Stomach smooth muscle (tissue), 2 donors: ENCODE measurements around the gene PROX2.

Source experiments
- H3K27ac ChIP-seq: one replicate; pipeline ENCODE4 v1.7.0; 2013; ENCODE audit warnings: mild to moderate bottlenecking, low read length, inconsistent platforms
- H3K27me3 ChIP-seq, 2 donors: one replicate each; pipeline ENCODE4 v1.7.0; 2013; ENCODE audit warnings: low read length in 2 of 2; ENCODE audit not compliant: insufficient read depth in 2 of 2, control insufficient read depth in 1 of 2
- H3K36me3 ChIP-seq, 2 donors: one replicate each; pipeline ENCODE4 v1.7.0; 2013; ENCODE audit warnings: low read length in 2 of 2; ENCODE audit not compliant: control insufficient read depth in 2 of 2, insufficient read depth in 2 of 2
- H3K4me1 ChIP-seq: one replicate; pipeline ENCODE4 v1.7.0; 2013; ENCODE audit warnings: low read length; ENCODE audit not compliant: control insufficient read depth, insufficient read depth
- H3K4me3 ChIP-seq, 2 donors: one replicate each; pipeline ENCODE4 v1.7.0; 2013; ENCODE audit warnings: low read length in 2 of 2
- H3K9ac ChIP-seq, 2 donors: one replicate each; pipeline ENCODE4 v1.7.0; 2013; ENCODE audit warnings: low read length in 2 of 2, mild to moderate bottlenecking in 1 of 2
- H3K9me3 ChIP-seq, 2 donors: one replicate each; pipeline ENCODE4 v1.7.0; 2013; ENCODE audit warnings: low read length in 2 of 2; ENCODE audit not compliant: control insufficient read depth in 2 of 2
- donor health status: healthy.
- donor health status: Pancreatic carcinoma.

Gene PROX2

DNA sequence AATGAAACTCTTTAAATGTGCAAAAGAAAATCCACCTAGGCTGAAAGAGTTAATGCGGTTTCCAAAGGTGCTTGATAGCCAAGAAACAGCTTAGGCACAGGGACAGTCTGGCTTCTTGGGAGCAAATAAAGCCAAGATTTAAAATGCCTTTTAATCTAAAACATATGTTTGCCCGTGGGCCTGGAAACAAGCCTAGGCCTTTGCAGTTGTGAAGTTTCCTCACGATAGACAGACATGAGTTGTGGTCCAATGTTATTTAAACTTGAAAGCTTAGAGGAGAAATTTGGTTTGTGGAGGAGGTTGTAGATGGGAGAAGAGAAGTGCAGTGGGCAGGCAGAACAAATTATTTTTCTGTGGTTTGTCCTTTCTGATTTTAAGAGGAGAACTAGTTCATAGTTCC, 29.8 kb downstream of the PROX2 start:
- peaks cover 0 to 2% of the 10 kb centered on the region in 2 donors for H3K36me3 ChIP-seq
- no peaks in the 10 kb centered on the region for H3K4me1 ChIP-seq
- H3K27me3 ChIP-seq, result no peaks in the 10 kb centered on the region
- H3K4me3 ChIP-seq, result no peak overlapping the region
- H3K9ac ChIP-seq, result no peak overlapping the region
- H3K9me3 ChIP-seq, result no peaks in the 10 kb centered on the region
- no peak overlapping the region for H3K27ac ChIP-seq

DNA sequence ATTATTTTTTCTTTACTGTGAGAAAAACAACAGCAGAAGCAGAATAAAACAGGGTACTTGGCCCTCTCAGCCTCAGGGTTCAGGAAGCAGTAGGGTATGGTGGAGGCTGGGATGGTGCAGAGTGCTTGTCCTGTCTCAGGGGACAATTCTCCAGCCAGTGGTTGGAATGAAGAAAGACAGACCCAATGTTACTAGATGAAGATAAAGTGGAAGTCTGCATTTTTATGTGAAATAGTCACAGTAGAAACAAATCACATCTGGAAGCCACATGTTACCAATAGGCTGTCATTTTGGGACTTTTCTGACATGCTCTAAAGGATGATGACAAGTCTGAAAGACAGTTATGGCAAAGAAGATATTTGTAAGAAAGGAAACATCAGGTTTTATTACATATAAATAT, 32.3 kb downstream of the PROX2 start:
- peaks cover 6 to 7% of the 10 kb centered on the region in 2 donors for H3K36me3 ChIP-seq
- H3K9me3 ChIP-seq, result no peaks in the 10 kb centered on the region
- no peaks in the 10 kb centered on the region for H3K4me1 ChIP-seq
- H3K27me3 ChIP-seq, result no peaks in the 10 kb centered on the region
- no peak overlapping the region for H3K9ac ChIP-seq
- H3K4me3 ChIP-seq, result no peak overlapping the region
- H3K27ac ChIP-seq, result no peak overlapping the region

DNA sequence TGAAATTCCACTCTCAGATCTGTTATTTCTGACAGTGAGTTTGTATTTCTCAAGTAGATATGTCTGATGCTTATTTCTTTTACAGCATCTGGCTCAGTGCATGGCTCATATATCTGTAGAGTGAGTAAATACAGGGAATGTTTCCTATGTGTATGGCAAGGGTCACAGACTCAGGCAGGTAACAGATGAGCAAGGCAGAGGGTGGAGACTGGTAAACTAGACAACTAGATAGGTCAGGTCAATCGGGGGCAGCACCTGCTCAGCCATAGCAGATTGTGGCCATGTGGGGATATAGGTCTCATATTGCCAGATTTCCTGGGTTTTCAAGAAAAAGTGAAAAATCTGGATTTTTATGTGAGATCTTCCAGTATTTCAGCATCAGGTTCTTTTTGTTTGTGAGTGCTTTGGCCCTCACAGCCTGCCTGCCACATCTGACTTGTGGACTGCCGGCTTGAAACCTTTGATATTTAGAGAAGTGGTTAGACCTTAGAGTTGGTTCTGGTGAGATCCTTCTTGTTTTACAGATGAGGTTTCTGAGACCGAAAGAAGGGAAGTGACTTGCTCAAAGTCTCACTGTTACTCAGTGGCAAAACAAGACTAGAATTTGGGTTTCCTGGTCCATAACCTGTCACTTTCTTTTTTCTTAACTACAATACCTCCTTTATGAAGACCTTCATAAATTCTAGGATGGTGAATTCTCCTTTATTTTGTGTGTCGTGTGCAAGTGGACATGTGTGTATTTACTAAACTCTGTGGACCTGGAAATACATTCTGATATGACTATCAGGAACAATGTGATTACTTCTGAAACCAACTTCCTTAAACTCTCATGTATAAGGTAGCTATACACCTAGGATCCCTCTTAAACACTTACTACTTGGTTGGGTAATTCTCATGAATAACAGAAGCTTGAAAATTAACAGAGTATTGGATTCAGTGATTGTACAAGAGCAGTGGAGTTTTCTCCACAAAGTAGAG, 34.4 kb downstream of the PROX2 start:
- no peak overlapping the region for H3K27ac ChIP-seq
- H3K36me3 ChIP-seq, result peaks cover 6 to 7% of the 10 kb centered on the region in 2 donors
- no peaks in the 10 kb centered on the region for H3K4me1 ChIP-seq
- H3K4me3 ChIP-seq, result no peak overlapping the region
- no peaks in the 10 kb centered on the region for H3K9me3 ChIP-seq
- no peaks in the 10 kb centered on the region for H3K27me3 ChIP-seq
- H3K9ac ChIP-seq, result no peak overlapping the region

DNA sequence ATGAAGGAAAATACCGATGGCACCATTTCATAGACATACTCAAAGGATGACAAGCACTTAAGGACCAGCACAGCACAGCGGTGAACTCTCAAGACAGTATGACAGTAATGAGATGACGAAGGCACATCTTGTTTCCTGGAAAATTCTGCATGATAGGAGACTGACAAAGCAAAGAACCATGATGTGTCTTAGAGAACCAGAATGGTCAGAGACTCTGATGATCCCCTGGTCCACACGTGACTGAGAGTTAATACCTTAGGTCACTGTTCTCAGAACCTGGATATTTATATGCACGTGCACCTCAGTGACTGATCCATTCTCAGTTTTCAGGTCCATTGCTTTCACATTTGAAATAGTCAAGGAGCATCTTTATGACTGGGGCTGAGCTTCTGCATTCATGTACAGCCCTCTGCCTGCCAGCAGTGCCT, 35.3 kb downstream of the PROX2 start:
- Histone ChIP-seq H3K27me3 (no peaks in the 10 kb centered on the region), H3K4me1 (no peaks in the 10 kb centered on the region), H3K27ac (no peak overlapping the region), H3K9me3 (no peaks in the 10 kb centered on the region), H3K4me3 (no peak overlapping the region), H3K36me3 (peaks cover 6 to 11% of the 10 kb centered on the region in 2 donors), H3K9ac (no peak overlapping the region)

DNA sequence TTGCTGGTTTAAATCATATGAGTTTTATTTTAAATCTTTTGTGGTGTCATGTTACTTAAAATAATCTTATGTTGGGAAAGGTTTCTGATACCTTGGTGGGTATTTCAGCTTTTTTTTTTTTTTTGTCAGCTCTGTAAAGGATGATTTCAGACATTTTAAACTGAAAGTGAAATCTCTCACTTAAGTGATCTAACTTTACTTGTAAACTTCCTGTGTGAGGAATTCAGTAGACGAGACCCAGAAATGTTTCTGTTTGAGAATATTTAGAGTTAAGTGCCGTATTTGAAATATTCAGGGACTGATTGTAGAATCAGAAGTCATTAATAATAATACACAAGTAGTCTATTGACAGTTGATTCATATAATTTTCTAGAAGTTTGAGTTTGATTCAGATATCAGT, 37.8 kb downstream of the PROX2 start:
- Histone ChIP-seq H3K9me3 (no peaks in the 10 kb centered on the region), H3K4me1 (no peaks in the 10 kb centered on the region), H3K36me3 (peaks cover 6 to 12% of the 10 kb centered on the region in 2 donors), H3K27ac (no peak overlapping the region), H3K9ac (no peak overlapping the region), H3K27me3 (no peaks in the 10 kb centered on the region), H3K4me3 (no peak overlapping the region)

DNA sequence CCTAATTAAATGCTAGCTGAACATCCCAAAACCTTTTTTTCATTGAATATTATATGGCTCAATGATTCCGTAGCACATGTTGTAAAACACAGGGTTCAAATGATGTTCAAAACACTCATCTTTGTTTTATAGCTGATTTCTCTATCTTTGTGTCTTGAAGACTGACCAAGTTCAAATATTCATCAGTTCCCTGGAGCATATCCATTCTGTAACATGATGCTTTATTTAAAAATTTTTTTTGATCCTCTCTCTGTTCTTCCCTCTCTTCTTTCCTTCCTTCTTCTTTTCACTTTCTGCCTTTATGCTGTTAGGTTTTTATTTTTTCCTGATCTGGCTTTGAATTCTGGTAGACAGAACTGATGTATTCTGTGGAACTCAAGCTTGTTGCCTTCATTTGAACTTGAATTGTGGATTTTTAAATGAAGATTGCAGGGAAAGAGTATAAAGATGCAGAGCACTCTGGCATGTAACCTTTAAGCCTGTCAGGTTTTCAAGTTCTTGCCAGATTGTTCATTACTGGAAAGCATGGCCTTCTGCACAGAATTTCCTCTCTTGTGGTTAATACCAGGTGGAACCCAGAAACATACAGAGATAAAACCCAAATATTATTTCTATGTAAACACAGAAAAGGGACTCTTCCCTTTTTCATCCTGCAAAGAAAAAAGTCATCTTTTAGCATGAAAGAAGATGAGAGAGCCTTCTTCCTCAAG, 39.5 kb downstream of the PROX2 start:
- Histone ChIP-seq H3K9ac (no peak overlapping the region), H3K4me1 (no peaks in the 10 kb centered on the region), H3K9me3 (no peaks in the 10 kb centered on the region), H3K36me3 (peaks cover 6 to 10% of the 10 kb centered on the region in 2 donors), H3K4me3 (no peak overlapping the region), H3K27me3 (no peaks in the 10 kb centered on the region), H3K27ac (no peak overlapping the region)

DNA sequence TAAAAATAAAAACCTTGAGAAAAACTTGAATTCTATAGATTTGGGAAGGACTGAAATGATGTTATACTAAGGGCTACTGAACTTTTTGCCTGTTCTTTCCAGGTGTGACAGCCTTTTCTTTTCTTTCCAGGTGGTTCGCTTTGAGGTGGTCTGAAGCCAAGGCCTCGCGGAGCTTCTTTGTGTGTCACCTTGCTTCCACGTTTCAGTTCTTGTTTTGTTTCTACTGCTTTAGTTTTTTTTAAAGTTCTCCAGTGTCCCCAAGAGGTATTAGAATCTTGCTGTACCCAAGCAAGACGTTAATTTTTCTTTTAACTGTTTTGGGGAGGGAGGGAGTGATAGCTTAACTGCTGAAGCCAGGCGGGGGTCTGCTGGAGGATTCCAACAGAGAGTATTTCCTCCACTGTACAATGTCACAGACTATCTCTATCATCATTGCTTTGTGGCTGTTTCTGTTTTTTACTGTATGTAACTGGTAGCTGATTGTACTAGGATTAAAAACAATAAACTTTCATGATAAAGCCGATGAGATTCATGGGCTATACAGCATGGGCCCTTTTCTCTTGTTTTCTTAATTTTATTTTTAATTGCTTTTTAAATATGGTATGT, 40.2 kb downstream of the PROX2 start:
- Histone ChIP-seq H3K9me3 (no peaks in the 10 kb centered on the region), H3K27ac (no peak overlapping the region), H3K27me3 (no peaks in the 10 kb centered on the region), H3K4me1 (no peaks in the 10 kb centered on the region), H3K9ac (no peak overlapping the region), H3K4me3 (no peak overlapping the region), H3K36me3 (peaks cover 10 to 11% of the 10 kb centered on the region in 2 donors)

DNA sequence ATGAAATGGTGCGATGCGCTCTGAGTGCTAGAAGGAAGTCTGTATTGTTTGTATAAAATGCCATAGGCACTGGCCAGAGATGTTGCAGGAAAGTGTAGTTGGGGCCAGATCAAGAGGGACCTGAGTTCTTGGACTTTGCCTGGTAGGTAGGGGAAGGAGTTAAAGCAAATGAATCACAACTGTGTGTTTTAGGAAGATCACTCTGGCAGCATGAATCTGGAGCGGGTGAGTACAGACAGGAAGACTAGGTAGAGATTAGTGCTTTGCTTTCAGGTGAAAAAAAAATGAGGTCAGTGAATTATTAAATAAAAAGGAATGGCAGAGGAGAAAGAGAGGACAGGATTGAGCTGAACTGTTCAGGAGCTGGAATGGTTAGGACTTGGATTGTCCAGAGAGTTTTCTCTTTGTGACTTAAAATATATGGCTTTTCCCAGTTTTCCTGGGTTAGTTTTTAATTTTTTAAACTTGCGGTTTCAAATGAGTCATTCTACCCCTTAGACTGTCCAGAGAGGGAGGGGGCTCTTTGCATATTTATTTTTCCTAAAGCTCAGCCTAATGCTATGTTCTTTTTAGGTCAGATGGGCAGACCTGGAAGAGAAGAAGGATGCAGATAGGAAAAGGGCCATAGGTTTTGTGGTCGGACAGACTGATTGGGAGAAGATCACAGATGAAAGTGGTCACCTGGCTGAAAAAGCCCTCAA, 41.1 kb downstream of the PROX2 start:
- Histone ChIP-seq H3K27me3 (no peaks in the 10 kb centered on the region), H3K4me1 (no peaks in the 10 kb centered on the region), H3K27ac (no peak overlapping the region), H3K9ac (no peak overlapping the region), H3K9me3 (no peaks in the 10 kb centered on the region), H3K36me3 (peaks cover 12 to 16% of the 10 kb centered on the region in 2 donors), H3K4me3 (no peak overlapping the region)

DNA sequence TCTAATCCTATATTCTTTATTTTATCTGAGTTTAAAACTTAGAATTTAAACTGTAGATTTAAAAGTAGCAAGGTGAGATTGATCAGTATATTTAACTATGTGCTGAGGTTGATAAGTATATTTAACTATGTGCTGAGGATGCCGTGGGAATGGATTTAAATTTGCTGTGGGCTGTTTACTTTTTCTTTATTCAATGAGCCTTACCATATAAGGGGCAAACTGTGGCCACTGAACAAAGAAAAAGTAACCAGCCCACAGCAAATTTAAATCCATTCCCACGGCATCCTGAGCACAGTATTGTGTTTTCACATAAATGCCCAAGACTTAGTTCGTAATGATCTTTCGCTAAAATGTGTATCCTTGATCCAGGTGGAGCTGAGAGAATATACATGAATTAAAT, 43.1 kb downstream of the PROX2 start:
- H3K27ac ChIP-seq, result no peak overlapping the region
- peaks cover 20 to 26% of the 10 kb centered on the region in 2 donors for H3K36me3 ChIP-seq
- H3K9me3 ChIP-seq, result no peaks in the 10 kb centered on the region
- H3K4me1 ChIP-seq, result no peaks in the 10 kb centered on the region
- no peak overlapping the region for H3K4me3 ChIP-seq
- no peaks in the 10 kb centered on the region for H3K27me3 ChIP-seq
- H3K9ac ChIP-seq, result no peak overlapping the region

DNA sequence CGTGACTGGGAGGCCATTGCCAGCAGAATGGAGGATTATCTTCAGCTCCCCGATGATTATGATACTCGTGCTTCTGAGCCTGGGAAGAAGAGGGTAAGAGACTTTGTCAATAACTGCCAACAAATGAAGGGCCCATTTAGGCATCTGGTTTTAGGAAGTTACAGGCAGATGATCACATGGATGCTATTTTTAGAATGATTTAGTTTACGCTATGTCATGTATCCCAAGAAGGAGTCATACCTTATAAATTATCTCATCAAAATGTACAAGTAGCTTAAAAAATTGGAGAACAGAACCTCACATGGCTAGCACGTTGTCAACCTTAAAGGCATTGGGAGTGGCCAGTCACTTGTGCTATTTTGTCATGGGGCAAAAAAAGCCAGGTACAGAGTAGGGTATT, 46.7 kb downstream of the PROX2 start:
- Histone ChIP-seq H3K9me3 (no peaks in the 10 kb centered on the region), H3K4me3 (no peak overlapping the region), H3K27me3 (no peaks in the 10 kb centered on the region), H3K36me3 (peaks cover 16 to 26% of the 10 kb centered on the region in 2 donors), H3K27ac (no peak overlapping the region), H3K4me1 (no peaks in the 10 kb centered on the region), H3K9ac (no peak overlapping the region)
